GM12878 (cell line): ENCODE data around the gene BTG2. TPM values are rescaled to one million over a fixed set of nuclear protein-coding genes. Genes with fewer than 3 reads are reported as not detected.

ENCODE experiments used
- ATF2 ChIP-seq: IDR thresholded peaks from 2 replicates; pipeline ENCODE4 v1.6.1; 2012; ENCODE audit warnings: low read length, inconsistent platforms
- ATF7 ChIP-seq: fragments of 450-650 bp; IDR thresholded peaks from 2 replicates; pipeline ENCODE4 v1.6.1; 2016; ENCODE audit warnings: low read depth, mild to moderate bottlenecking
- CEBPZ ChIP-seq: fragments of 150-350 bp; IDR thresholded peaks from 2 replicates; pipeline ENCODE4 v1.6.1; 2016; ENCODE audit warnings: low read depth, low read length
- CREB1 ChIP-seq: IDR thresholded peaks from 2 replicates; pipeline ENCODE4 v1.6.1; 2012; ENCODE audit warnings: low read depth, mild to moderate bottlenecking, inconsistent platforms
- DPF2 ChIP-seq: fragments of 450-650 bp; IDR thresholded peaks from 2 replicates; pipeline ENCODE4 v1.6.1; 2017; ENCODE audit warnings: mild to moderate bottlenecking
- GABPA ChIP-seq: IDR thresholded peaks from 2 replicates; pipeline ENCODE4 v1.6.1; 2014; ENCODE audit warnings: antibody characterized with exemption, low read depth, mild to moderate bottlenecking, inconsistent platforms
- IKZF1 ChIP-seq: fragments of 450-650 bp; conservative IDR thresholded peaks from 2 replicates; pipeline ENCODE4 v1.6.1; 2017; ENCODE audit warnings: antibody characterized with exemption, mild to moderate bottlenecking
- JUND ChIP-seq: IDR thresholded peaks from 2 replicates; pipeline ENCODE4 v1.6.1; 2012; ENCODE audit warnings: low read depth, mild to moderate bottlenecking, low read length, improper control_type of control experiment, moderate library complexity
- KLF5 ChIP-seq: fragments of 450-650 bp; IDR thresholded peaks from 2 replicates; pipeline ENCODE4 v1.6.1; 2014; ENCODE audit warnings: mild to moderate bottlenecking; ENCODE audit not compliant: partially characterized antibody
- MTA2 ChIP-seq: fragments of 450-650 bp; IDR thresholded peaks from 2 replicates; pipeline ENCODE4 v1.6.1; 2016; ENCODE audit warnings: low read depth, mild to moderate bottlenecking, moderate library complexity
- NFYA ChIP-seq: IDR thresholded peaks from 2 replicates; pipeline ENCODE4 v1.6.1; 2011; ENCODE audit warnings: low read depth, mild to moderate bottlenecking, low read length, improper control_type of control experiment, borderline replicate concordance
- NKRF ChIP-seq: fragments of 450-650 bp; conservative IDR thresholded peaks from 2 replicates; pipeline ENCODE4 v1.6.1; 2017; ENCODE audit warnings: mild to moderate bottlenecking, moderate library complexity
- NR2C1 ChIP-seq: fragments of 450-650 bp; IDR thresholded peaks from 2 replicates; pipeline ENCODE4 v1.6.1; 2017; ENCODE audit warnings: antibody characterized with exemption, mild to moderate bottlenecking, moderate library complexity
- POLR2AphosphoS5 ChIP-seq: IDR thresholded peaks from 2 replicates; pipeline ENCODE4 v1.6.1; 2011; ENCODE audit warnings: mild to moderate bottlenecking, low read length, inconsistent platforms
- RCOR1 ChIP-seq: conservative IDR thresholded peaks from 2 replicates; pipeline ENCODE4 v1.6.1; 2012; ENCODE audit warnings: low read depth, low read length, improper control_type of control experiment
- SMAD5 ChIP-seq: IDR thresholded peaks from 2 replicates; pipeline ENCODE4 v1.6.1; 2016; ENCODE audit warnings: antibody characterized with exemption, low read depth
- SREBF2 ChIP-seq: IDR thresholded peaks from 2 replicates; pipeline ENCODE4 v1.6.1; 2012; ENCODE audit warnings: mild to moderate bottlenecking, low read length
- ZNF622 ChIP-seq: fragments of 450-650 bp; IDR thresholded peaks from 2 replicates; pipeline ENCODE4 v1.6.1; 2017; ENCODE audit warnings: mild to moderate bottlenecking, inconsistent platforms
- polyA plus RNA-seq, 11 experiments: library from polyadenylated mRNA; depleted of rRNA in 4 of 11; unstranded in 6 of 11; stranded (reverse) in 5 of 11; fragments of >200 nt; fragmentation: Nextera tagmentation in 4 of 11; fragmentation: Illumina TruSeq in 1 of 11; extraction: Ambion mirVana in 4 of 11; extraction: Trizol in 1 of 11; gene quantifications; 1 replicate in 1 of 11; 2 replicates in 10 of 11; pipeline versions ENCODE4 v1.2.1 to v1.2.3, GENCODE V29; 2011 to 2016; ENCODE audit warnings: inconsistent platforms in 2 of 11, missing spikeins in 2 of 11, low read depth in 1 of 11
- total RNA-seq, 4 experiments: library from RNA; depleted of rRNA in 3 of 4; stranded (reverse); fragments of >200 nt in 3 of 4; fragmentation: Illumina TruSeq in 1 of 4; extraction: Trizol in 1 of 4; gene quantifications; 2 replicates each; pipeline versions ENCODE4 v1.2.1 to v1.2.3, GENCODE V29; 2013 to 2021
- TF ChIP-seq, protein P1 (sequence below): fragments of 450-650 bp; IDR thresholded peaks from 2 replicates; pipeline ENCODE4 v1.6.1; 2017; ENCODE audit warnings: antibody characterized with exemption, mild to moderate bottlenecking, moderate library complexity
- TF ChIP-seq, protein P2 (sequence below): IDR thresholded peaks from 2 replicates; pipeline ENCODE4 v1.6.1; 2011; ENCODE audit warnings: borderline replicate concordance, low read depth, mild to moderate bottlenecking, moderate library complexity, low read length; ENCODE audit not compliant: insufficient read depth, poor library complexity, severe bottlenecking

Gene BTG2
- total and polyA plus RNA-seq, 10 of the 15 experiments (the other 5 are each of a cell fraction or from before 2014, with no cell fraction given): 23.3 to 160 (median 98.1) TPM

GRCh38 chr1:203320591-203321272 lies 15.4 kb downstream of the BTG2 start (continued):
- TF ChIP-seq CEBPZ (no peak), CREB1 (no peak), POLR2AphosphoS5 (peak; percentile 35; the same call in 1 of the 2 replicates), KLF5 (no peak), SMAD5 (no peak), SREBF2 (no peak), MTA2 (peak; percentile 67; the same call in 1 of the 2 replicates), GABPA (no peak), ZNF622 (no peak), IKZF1 (peak; percentile 89), RCOR1 (no peak), NFYA (no peak), DPF2 (0 out of 2 replicates have a peak, but pooled peaks have one; percentile 72), ATF7 (peak; percentile 27; the same call in 1 of the 2 replicates), ATF2 (no peak), NKRF (no peak), NR2C1 (no peak), JUND (no peak)
- TF ChIP-seq, protein P1, sequence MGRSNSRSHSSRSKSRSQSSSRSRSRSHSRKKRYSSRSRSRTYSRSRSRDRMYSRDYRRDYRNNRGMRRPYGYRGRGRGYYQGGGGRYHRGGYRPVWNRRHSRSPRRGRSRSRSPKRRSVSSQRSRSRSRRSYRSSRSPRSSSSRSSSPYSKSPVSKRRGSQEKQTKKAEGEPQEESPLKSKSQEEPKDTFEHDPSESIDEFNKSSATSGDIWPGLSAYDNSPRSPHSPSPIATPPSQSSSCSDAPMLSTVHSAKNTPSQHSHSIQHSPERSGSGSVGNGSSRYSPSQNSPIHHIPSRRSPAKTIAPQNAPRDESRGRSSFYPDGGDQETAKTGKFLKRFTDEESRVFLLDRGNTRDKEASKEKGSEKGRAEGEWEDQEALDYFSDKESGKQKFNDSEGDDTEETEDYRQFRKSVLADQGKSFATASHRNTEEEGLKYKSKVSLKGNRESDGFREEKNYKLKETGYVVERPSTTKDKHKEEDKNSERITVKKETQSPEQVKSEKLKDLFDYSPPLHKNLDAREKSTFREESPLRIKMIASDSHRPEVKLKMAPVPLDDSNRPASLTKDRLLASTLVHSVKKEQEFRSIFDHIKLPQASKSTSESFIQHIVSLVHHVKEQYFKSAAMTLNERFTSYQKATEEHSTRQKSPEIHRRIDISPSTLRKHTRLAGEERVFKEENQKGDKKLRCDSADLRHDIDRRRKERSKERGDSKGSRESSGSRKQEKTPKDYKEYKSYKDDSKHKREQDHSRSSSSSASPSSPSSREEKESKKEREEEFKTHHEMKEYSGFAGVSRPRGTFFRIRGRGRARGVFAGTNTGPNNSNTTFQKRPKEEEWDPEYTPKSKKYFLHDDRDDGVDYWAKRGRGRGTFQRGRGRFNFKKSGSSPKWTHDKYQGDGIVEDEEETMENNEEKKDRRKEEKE: no peak
- TF ChIP-seq, protein P2, sequence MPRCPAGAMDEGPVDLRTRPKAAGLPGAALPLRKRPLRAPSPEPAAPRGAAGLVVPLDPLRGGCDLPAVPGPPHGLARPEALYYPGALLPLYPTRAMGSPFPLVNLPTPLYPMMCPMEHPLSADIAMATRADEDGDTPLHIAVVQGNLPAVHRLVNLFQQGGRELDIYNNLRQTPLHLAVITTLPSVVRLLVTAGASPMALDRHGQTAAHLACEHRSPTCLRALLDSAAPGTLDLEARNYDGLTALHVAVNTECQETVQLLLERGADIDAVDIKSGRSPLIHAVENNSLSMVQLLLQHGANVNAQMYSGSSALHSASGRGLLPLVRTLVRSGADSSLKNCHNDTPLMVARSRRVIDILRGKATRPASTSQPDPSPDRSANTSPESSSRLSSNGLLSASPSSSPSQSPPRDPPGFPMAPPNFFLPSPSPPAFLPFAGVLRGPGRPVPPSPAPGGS: no peak
